Osteocyte (in vitro differentiated cells): Measurements from ENCODE around the gene RBM7. TPM values are rescaled to one million over a fixed set of nuclear protein-coding genes. Genes with fewer than 3 reads are reported as not detected.

Experiments
- DNase-seq: peaks from one replicate; pipeline ENCODE4 v3.0.0; 2021; ENCODE audit warnings: mixed read lengths; ENCODE audit not compliant: unreplicated experiment; ENCODE audit errors: extremely low spot score
- H3K27ac Mint-ChIP-seq: one replicate; pipeline ENCODE4 v1.8.0; 2021; ENCODE audit warnings: mild to moderate bottlenecking, mixed read lengths; ENCODE audit not compliant: unreplicated experiment
- H3K27me3 Mint-ChIP-seq: one replicate; pipeline ENCODE4 v1.8.0; 2021; ENCODE audit warnings: mixed read lengths; ENCODE audit not compliant: unreplicated experiment
- H3K36me3 Mint-ChIP-seq: one replicate; pipeline ENCODE4 v1.8.0; 2021; ENCODE audit warnings: mixed read lengths; ENCODE audit not compliant: unreplicated experiment
- H3K4me1 Mint-ChIP-seq: one replicate; pipeline ENCODE4 v1.8.0; 2021; ENCODE audit warnings: mixed read lengths; ENCODE audit not compliant: unreplicated experiment
- H3K4me3 Mint-ChIP-seq: one replicate; pipeline ENCODE4 v1.8.0; 2021; ENCODE audit warnings: mild to moderate bottlenecking, moderate library complexity, mixed read lengths; ENCODE audit not compliant: unreplicated experiment
- H3K9me3 Mint-ChIP-seq: one replicate; pipeline ENCODE4 v1.8.0; 2021; ENCODE audit warnings: mixed read lengths; ENCODE audit not compliant: unreplicated experiment
- total RNA-seq: library from RNA; stranded (reverse); gene quantifications from 2 replicates; pipeline ENCODE4 v1.2.1, GENCODE V29; 2021
- TF ChIP-seq, protein P1 (sequence below): fragments of 200-600 bp; sonication (generic); IDR thresholded peaks from 2 replicates; pipeline ENCODE4 v1.5.0; 2021; ENCODE audit warnings: antibody characterized with exemption, mild to moderate bottlenecking, moderate library complexity

The RBM7 gene
- total RNA-seq, 1 donor from 2014 or later, result 35.0 TPM

DNA sequence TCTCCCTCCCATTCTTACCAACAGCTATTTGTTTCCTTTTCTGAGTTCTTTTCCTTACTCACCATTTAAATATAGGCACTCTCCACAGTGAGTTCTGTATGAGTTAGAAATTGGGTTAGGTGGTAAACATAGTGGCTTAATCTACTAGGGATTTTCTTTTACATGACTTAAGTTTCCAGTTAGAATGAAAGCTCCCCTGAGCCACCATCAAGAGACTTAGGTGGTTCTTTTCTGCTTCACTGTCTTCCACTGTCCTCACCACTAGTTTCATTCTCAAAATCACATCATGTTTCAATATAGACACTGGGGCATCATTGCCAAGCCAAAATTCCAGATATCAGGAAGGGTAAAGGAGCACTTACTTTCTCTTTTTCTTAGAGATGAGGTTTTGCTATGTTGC is 29.8 kb downstream of the RBM7 start:
- H3K36me3 Mint-ChIP-seq, result peaks cover 5% of the 10 kb centered on the region
- no peak for DNase-seq
- TF ChIP-seq, protein P1, sequence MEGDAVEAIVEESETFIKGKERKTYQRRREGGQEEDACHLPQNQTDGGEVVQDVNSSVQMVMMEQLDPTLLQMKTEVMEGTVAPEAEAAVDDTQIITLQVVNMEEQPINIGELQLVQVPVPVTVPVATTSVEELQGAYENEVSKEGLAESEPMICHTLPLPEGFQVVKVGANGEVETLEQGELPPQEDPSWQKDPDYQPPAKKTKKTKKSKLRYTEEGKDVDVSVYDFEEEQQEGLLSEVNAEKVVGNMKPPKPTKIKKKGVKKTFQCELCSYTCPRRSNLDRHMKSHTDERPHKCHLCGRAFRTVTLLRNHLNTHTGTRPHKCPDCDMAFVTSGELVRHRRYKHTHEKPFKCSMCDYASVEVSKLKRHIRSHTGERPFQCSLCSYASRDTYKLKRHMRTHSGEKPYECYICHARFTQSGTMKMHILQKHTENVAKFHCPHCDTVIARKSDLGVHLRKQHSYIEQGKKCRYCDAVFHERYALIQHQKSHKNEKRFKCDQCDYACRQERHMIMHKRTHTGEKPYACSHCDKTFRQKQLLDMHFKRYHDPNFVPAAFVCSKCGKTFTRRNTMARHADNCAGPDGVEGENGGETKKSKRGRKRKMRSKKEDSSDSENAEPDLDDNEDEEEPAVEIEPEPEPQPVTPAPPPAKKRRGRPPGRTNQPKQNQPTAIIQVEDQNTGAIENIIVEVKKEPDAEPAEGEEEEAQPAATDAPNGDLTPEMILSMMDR, result no peak
- H3K9me3 Mint-ChIP-seq, result no peaks in the 10 kb centered on the region
- H3K27me3 Mint-ChIP-seq, result no peaks in the 10 kb centered on the region
- H3K4me3 Mint-ChIP-seq, result no peak overlapping the region
- no peaks in the 10 kb centered on the region for H3K4me1 Mint-ChIP-seq
- no peak overlapping the region for H3K27ac Mint-ChIP-seq

DNA sequence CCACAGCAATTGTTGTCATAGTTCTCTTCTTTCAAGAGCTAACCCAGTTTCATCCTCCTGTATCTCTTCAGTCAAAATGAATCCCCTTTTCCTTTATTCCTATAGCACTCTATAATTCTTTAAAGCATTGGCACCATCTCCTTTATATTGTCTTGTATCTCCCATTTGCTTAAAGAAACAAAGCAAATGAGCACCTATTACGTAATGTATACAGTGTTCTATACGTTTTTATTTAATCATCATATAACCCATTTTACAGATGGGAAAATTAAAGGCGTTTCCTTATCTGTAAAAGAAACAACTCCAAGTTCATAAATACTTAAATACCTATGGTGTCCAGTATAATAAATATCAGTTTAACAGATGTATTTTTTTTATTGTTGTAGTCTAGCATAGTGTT is 32.4 kb downstream of the RBM7 start:
- no peak for DNase-seq
- H3K4me1 Mint-ChIP-seq, result no peaks in the 10 kb centered on the region
- TF ChIP-seq, protein P1, result no peak
- no peak overlapping the region for H3K27ac Mint-ChIP-seq
- H3K4me3 Mint-ChIP-seq, result no peak overlapping the region
- H3K27me3 Mint-ChIP-seq, result no peaks in the 10 kb centered on the region
- H3K9me3 Mint-ChIP-seq, result no peaks in the 10 kb centered on the region
- H3K36me3 Mint-ChIP-seq, result no peaks in the 10 kb centered on the region

DNA sequence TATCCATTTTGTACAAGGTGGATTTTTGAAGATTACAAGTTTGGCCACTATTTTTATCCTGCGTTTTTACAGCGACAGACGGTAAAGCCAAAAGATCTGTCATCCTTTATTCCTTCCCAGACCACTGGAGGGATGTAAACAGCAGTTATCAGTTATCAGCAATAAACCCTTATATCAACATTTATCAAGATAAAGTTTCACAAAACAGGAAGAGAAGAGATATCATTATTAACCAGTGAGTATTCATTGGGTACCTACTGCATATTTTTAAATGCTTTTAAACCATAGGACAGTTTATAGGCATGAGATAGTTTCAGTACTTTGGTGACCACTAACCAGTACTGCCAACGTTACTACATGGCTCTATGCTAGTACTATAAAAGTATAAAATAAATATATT is 32.9 kb downstream of the RBM7 start:
- no peaks in the 10 kb centered on the region for H3K9me3 Mint-ChIP-seq
- no peaks in the 10 kb centered on the region for H3K36me3 Mint-ChIP-seq
- H3K27ac Mint-ChIP-seq, result no peak overlapping the region
- no peaks in the 10 kb centered on the region for H3K27me3 Mint-ChIP-seq
- no peak overlapping the region for H3K4me3 Mint-ChIP-seq
- no peak for DNase-seq
- TF ChIP-seq, protein P1, result no peak
- H3K4me1 Mint-ChIP-seq, result no peaks in the 10 kb centered on the region

DNA sequence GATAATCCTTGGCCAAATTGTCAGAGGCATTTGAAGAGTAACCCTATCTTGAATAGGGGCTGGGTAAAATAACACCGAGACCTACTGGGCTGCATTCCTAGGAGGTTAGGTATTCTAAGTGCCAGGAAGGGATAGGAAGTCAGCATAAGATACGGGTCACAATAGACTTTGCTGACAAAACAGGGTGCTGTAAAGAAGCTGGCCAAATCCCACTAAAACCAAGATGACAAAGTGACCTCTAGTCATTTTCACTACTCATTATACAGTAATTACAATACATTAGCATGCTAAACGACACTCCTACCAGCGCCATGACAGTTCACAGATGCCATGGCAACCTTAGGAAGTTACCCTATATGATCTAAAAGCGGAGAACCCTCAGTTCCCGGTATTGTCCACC is 37.8 kb downstream of the RBM7 start:
- H3K4me1 Mint-ChIP-seq, result peaks cover 34% of the 10 kb centered on the region
- no peak overlapping the region for H3K27ac Mint-ChIP-seq
- H3K9me3 Mint-ChIP-seq, result no peaks in the 10 kb centered on the region
- no peak for DNase-seq
- no peaks in the 10 kb centered on the region for H3K27me3 Mint-ChIP-seq
- peaks cover 11% of the 10 kb centered on the region for H3K36me3 Mint-ChIP-seq
- TF ChIP-seq, protein P1, result no peak
- H3K4me3 Mint-ChIP-seq, result peak overlapping the region; percentile 99

DNA sequence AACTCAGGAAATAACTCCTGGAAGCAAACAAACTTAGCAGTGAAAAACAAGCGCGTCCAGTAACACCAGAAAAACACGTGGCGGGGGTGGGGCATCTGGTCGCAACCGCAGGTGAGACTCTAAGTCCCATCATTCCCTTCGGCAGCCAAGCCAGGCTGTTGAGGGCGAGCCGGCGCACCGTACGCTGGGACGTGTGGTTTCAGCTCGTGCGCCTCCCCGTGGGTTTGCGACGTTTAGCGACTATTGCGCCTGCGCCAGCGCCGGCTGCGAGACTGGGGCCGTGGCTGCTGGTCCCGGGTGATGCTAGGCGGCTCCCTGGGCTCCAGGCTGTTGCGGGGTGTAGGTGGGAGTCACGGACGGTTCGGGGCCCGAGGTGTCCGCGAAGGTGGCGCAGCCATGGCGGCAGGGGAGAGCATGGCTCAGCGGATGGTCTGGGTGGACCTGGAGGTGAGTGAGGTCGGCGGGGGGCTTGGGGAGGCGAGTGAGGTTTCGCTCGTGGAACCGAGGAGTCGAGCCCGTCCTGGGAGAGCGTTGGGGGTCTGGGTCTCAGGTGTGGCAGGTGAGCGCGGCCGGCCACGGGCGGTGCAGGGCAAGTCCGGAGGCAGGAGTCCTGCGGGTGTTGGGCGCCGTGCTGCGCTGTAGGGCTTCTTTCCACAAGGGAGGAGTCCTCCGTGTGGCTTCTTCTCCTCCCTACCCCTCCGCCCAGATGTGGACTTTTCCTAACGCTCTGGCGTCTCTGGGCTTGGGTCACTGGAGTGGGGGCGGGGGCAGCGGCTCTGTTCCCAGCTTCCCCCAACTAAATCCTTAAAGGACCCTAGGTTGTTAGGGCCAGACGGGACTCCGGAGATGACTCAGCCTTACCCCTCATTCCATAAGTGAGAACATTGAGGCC is 39.0 kb downstream of the RBM7 start, which contains the start of gene REXO2:
REXO2 (plus strand) TSS at position 239 of the 892 bp plus-strand sequence; CDS start at position 301, 62 bp downstream.
- H3K27ac Mint-ChIP-seq, result peak within 1 kb of the TSS; percentile 97
- DNase-seq, result peak; percentile 98
- TF ChIP-seq, protein P1, result peak; percentile 43
- no peaks in the 10 kb centered on the region for H3K9me3 Mint-ChIP-seq
- H3K4me1 Mint-ChIP-seq, result peaks cover 34% of the 10 kb centered on the region
- H3K4me3 Mint-ChIP-seq, result peak within 1 kb of the TSS; percentile 99
- peaks cover 19% of the 10 kb centered on the region for H3K36me3 Mint-ChIP-seq
- H3K27me3 Mint-ChIP-seq, result no peaks in the 10 kb centered on the region
